ENCODE measurements around the gene ARHGAP11A.
"Not testable (repeated sequence)": the region's sequence is repeated elsewhere in the genome, so short reads cannot be mapped to it uniquely, and the experiment has no call there.

Gene ARHGAP11A

DNA sequence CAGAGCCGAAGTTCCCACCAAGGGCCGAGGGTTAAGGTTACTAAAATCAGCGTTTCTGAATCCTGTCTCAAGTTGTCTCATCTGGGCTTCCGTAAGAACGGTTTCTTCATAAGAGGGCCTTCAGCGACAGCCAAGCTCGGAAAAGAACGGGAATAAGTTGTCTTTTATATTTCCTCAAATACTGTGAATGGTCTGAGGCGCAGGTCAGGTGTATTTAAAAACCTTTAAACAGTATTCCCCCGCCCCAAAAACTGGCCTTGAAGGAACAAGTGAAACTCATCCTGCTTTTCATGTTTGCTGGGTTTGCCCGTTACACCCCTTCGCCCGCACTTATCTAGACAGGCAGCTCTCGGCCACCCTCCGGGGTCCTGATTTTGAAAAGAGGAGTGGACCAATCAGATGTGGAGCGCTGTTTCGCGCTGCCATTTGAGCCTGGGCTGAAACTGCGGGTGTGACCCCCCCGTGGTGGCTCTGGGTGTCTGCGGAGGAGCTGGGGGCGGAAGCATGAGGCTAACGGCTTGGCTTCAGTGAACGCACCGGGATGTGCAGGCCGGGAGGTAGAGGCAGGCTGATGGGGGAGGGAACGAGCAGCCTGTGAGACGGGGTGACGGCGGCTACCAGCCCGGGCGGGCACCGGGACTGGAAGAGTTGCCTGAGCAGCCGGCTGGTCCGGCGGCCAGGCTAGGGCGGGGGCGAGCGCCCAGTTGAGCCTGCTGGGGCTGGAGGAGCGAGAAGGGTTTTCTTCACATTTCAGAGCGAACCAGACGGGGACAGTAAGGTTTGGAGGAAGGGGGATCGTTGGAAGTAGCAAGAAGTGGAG lies at the start of gene ARHGAP11A:
ARHGAP11A (plus strand) TSS at position 454 of the 820 bp plus-strand sequence. CDS start 708 bp downstream, outside the sequence.
- DNase-seq = peak; percentile 93

GRCh38 chr15:32568988-32569387 lies 46.3 kb upstream of the ARHGAP11A start:
- not testable (repeated sequence) for DNase-seq

DNA sequence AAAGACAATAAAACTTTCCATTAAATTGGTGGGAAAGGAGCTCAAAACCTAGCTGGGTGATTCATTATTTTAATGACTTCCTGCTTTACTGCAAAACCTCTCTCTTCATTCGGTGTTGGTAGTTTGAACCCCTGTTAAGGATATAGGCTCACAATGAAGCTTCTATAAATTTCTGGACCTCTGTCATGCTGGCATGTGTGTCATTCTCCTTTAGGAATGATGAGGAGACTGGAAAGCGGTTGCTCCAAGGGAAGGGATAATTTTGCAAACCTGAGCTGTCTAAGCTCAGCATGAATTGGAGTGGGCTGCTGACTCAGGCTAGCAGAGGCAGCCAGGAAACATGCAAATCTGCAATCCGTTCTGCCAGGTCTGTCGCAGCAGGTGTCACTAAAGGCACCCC lies 36.8 kb upstream of the ARHGAP11A start:
- DNase-seq = not testable (repeated sequence)

GRCh38 chr15:32585844-32586243 lies 29.5 kb upstream of the ARHGAP11A start:
- not testable (repeated sequence) for DNase-seq

GRCh38 chr15:32593151-32593550 lies 22.2 kb upstream of the ARHGAP11A start, which contains the start of gene GOLGA8N:
Gene GOLGA8N (plus strand): TSS chr15:32593456.
- not testable (repeated sequence) for DNase-seq

GRCh38 chr15:32609518-32609917 lies 5.8 kb upstream of the ARHGAP11A start:
- not testable (repeated sequence) for DNase-seq

DNA sequence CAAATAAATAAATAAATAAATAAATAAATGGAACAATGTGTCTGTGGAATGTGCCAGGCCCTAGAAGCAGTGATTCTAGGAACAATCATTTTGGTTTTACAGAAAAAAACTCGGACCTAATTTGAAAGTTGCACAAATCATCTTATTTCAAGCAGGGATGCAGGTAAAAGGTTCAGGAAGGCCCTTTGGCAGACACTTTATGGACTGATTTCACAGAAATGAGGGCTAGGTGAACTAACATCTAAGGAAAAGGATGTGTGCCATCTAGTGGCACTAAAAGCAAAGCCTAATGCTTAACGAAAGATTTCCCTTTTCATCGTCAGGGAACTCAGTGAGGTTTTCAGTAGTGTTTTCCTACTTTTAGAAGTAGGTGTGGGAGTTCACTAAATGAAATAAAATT lies 4.6 kb upstream of the ARHGAP11A start:
- DNase-seq = peak; percentile 26

GRCh38 chr15:32614712-32615050 lies 623 bp upstream of the ARHGAP11A start:
- not testable (repeated sequence) for DNase-seq

DNA sequence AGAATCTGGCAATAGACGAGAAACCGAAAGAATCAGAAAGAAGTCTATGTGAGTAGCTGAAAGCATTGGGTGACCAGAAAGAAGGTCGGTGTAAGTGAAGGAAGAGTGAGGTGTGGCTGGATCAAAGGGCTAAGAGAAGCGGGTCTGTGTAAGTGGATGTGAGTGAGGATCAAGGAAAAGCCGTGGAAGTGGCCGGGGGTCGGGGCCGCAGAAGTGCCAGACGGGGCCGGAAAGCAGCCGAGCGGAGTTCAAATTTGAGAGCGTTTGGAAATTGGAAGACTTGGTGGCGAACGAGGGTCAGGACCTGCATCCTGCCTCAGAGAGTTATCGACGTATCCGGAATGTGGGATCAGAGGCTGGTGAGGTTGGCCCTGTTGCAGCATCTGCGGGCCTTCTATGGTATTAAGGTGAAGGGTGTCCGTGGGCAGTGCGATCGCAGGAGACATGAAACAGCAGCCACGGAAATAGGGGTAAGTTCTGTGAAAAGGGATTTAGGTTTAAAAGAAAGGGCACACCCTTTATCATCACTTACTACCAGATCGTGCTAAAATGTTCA lies 645 bp downstream of the ARHGAP11A start:
- DNase-seq = not testable (repeated sequence)

DNA sequence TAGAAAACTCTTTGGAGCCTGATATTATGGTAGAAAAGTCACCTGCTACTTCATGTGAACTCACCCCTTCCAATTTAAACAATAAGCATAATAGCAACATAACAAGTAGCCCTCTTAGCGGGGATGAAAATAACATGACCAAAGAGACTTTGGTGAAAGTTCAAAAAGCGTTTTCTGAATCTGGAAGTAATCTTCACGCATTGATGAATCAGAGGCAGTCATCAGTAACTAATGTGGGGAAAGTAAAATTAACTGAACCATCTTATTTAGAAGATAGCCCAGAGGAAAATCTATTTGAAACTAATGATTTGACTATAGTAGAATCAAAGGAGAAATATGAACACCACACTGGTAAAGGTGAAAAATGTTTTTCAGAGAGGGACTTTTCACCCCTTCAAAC lies 21.1 kb downstream of the ARHGAP11A start:
- no peak for DNase-seq

GRCh38 chr15:32636908-32637567 lies 21.7 kb downstream of the ARHGAP11A start:
- DNase-seq = no peak

DNA sequence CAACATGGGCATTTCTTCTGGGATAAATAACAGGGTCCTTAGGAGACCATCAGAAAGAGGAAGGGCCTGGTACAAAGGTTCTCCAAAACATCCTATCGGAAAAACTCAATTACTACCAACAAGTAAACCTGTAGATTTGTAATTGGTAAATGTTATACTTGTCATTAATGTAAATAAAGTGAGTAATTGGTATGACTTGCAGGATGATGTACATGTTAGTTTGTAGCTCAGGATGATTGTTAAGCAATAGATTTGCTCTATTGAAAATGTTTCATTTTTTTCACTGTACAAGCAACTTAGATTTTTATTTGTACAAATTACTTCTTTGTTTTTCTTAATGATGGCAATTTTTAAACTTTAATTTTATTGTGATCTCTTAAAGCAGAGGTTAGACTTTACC lies 22.4 kb downstream of the ARHGAP11A start:
- no peak for DNase-seq

DNA sequence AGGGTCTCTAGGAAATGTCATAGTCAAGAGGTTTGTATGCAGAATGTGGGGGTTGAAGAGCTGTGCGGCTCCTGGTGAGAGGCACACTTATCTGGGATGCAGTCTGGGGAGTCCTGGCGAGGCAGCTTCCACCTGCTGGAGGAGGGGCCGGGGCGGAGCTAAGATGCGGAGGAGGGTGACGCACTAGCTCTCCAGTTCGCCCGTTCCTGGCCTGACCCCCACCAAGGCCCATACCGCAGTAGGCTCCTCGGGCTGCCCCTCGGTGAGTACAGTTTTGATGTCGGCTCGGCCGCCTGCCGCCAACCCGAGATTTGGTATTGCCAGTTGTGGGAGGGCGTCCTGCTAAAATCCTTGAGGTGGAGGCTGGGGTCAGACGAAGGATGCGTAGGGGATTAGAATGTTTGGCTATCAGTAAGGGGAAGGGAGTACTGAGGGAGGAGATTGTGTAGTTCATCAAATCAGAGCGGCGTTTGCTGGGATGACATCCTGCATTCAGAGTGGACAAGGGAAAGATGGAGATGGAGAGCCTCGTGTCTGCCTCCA lies 26.3 kb downstream of the ARHGAP11A start, which contains the start of gene SCG5:
SCG5 (plus strand) TSS at position 194 of the 543 bp plus-strand sequence. CDS start 1,883 bp downstream, outside the sequence.
- no peak for DNase-seq

DNA sequence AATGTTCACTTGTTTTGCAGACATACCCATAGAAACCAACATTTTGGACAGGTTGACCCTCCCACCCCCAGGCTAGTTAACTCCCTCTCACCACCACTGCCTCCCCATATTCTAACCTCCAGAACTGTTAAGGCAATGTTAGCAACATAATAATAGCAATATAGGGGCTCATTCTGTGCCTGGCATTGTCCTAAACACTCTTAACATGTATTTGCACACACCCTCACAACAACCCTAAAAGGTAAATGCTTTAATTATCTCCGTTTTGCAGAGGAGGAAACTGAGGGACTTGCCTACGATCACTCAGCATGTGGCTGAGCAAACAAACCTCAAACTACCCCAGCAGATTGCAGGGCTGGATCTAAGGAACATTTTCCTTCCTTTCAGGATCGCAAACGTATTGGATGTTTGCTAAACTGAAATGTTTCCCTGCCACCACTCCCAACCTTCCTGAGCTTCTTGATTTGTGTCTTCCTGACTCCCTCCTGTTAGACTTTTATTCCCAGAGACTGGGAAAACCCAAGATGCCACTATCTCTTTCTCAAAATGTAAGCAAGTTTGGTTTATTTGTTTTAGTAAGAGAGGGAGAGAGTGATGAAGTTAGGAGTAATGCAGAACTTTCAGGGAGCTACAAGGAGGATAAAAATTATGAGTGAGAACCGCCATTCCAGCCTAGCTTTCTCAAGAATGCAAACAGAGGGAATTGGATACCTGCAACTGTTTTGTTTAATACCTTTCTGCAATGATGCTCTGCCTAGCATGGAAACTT lies 27.5 kb downstream of the ARHGAP11A start:
- DNase-seq = no peak

- DNase-seq = no peak
Observed at GRCh38 chr15:32643907-32644445, 28.7 kb downstream of the ARHGAP11A start.

DNA sequence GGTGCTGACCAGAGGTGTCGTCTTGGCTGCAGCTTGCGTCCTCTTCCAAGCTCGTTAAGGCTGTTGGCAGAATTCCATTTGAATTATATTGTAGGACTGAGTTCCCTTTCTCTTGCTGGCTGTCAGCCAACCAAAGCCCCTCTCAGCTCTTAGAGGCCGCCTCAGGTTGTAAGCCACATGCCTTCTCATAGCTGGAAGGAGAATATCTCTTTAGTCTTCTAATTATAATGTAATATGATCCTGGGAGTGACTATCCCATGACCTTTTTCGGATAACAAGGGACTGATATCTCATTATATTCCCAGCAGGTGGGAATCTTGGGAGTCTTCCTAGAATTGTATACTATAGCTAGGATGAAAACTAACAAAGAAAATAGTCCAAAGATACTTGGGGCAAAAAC lies 31.0 kb downstream of the ARHGAP11A start:
- no peak for DNase-seq

DNA sequence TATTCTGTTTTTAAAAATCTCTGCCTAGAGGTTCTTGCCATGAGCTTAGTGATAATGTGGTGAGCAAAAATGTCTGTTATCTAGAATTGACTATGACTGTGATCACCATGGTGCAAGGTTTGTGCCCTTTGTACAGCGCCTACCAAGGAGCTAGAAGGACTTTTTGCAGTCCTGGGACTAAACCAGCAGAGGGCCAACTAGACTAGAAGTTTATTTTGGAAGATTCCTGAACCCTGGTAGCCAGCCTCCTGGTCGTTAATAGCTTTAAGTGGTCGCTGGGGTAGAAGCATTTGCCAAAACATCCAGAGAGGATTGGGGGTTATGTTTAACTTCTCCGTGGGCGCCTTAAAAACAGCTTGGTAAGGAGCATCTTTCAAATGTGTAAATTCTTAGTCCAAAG lies 34.0 kb downstream of the ARHGAP11A start:
- no peak for DNase-seq

DNA sequence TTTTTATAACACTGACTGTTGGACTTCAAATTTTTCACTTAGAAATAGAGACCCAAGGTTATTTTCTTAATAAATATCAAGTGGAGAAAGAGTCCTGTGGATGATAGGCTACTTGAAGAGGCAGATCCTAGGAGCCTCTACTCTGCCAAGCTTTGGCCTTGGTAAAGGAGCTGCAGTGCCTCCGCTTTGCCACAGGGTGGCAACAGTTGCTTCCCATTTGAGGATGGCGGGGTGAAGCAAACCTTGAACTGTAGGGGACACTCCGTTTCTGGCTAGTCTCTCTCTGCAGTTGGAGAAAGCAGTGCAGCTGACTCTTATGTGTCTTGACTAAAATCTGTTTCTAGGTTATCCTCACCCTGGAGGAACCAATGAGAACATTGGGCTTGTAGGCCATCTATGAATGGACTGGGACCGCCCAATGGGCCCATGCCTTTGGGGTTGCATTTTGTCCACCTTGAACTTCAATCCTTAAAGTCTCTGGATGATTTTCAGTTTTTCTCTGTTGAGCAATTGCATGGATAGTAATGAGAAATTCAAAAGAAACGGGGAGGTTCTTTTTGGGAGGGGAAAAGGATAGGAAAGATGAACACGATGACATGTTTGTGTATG lies 36.0 kb downstream of the ARHGAP11A start:
- peak; percentile 53 for DNase-seq

GRCh38 chr15:32652178-32652577 lies 36.9 kb downstream of the ARHGAP11A start:
- DNase-seq = no peak

GRCh38 chr15:32656091-32656490 lies 40.8 kb downstream of the ARHGAP11A start:
- no peak for DNase-seq

GRCh38 chr15:32656496-32656895 lies 41.2 kb downstream of the ARHGAP11A start:
- DNase-seq = no peak
